ENCODE measurements around the gene ARHGAP40. TPM values are rescaled to one million over a fixed set of nuclear protein-coding genes. Genes with fewer than 3 reads are reported as not detected.

The ARHGAP40 gene
- total and polyA plus RNA-seq, 2 of the 4 experiments (the other 2 are of a cell fraction), result not detected

- ChIA-PET POLR2A (ENCODE audit: unreplicated experiment) (no interaction called here), CTCF (no interaction called here)
- Histone ChIP-seq H3K9me3 (ENCODE audit: control insufficient read depth, insufficient read depth, low read length) (no peaks in the 10 kb centered on the region), H3K56ac (ENCODE audit: extremely low read depth, insufficient read depth, low read length) (no peak overlapping the region), H3K27ac (ENCODE audit: insufficient read depth, low read length) (no peak overlapping the region), H3K9me1 (ENCODE audit: insufficient read depth, low read length) (no peaks in the 10 kb centered on the region), H2BK5ac (ENCODE audit: low read depth, low read length, poor library complexity, severe bottlenecking) (no peak overlapping the region), H4K8ac (ENCODE audit: low read depth in 2 of 2, low read length in 2 of 2) (no peak overlapping the region), H2AK5ac (ENCODE audit: low read depth, low read length) (no peak overlapping the region), H2AK9ac (replicated peaks; ENCODE audit: low read depth, low read length, poor library complexity) (no peak overlapping the region), H2AFZ (replicated peaks; ENCODE audit: low read length, poor library complexity) (no peak overlapping the region), H3K18ac (ENCODE audit: low read depth, low read length) (no peak overlapping the region), H3K79me1 (ENCODE audit: low read depth in 1 of 2, low read length in 2 of 2) (no peaks in the 10 kb centered on the region), H3K36me3 (ENCODE audit: control insufficient read depth, insufficient read depth, low read length) (no peaks in the 10 kb centered on the region), H3K4ac (ENCODE audit: low read depth, low read length) (no peak overlapping the region), H3K4me3 (ENCODE audit: insufficient read depth, low read depth, low read length) (no peak overlapping the region), H4K5ac (ENCODE audit: low read depth, low read length) (no peak overlapping the region), H3K14ac (replicated peaks; ENCODE audit: low read depth, low read length) (no peak overlapping the region), H3K27me3 (ENCODE audit: control insufficient read depth, insufficient read depth, low read length) (peaks cover 26% of the 10 kb centered on the region), H2BK120ac (ENCODE audit: low read depth, low read length) (no peak overlapping the region), H3K23ac (ENCODE audit: low read depth, low read length) (no peak overlapping the region), H4K91ac (ENCODE audit: insufficient read depth, low read depth, low read length) (no peak overlapping the region), H2BK20ac (ENCODE audit: low read depth, low read length) (no peak overlapping the region), H2BK15ac (ENCODE audit: low read depth, low read length) (no peak overlapping the region), H4K20me1 (ENCODE audit: insufficient read depth, low read length) (no peaks in the 10 kb centered on the region), H3K4me1 (ENCODE audit: control insufficient read depth, insufficient read depth, low read length) (no peaks in the 10 kb centered on the region), H3K4me2 (ENCODE audit: low read depth, low read length) (no peak overlapping the region), H3K9ac (ENCODE audit: low read depth, low read length) (no peak overlapping the region)
- in situ Hi-C loops (cut with MboI; ENCODE audit: low sequenced_read_pairs) (no loop called here), dilution Hi-C loops (cut with HindIII; ENCODE audit: low sequenced_read_pairs, unreplicated experiment) (no loop called here), intact Hi-C loops (cut with micrococcal nuclease) (no loop called here)
- ATAC-seq (ENCODE audit: low read depth), result no peak
- no TSS peak for BruUV-seq (replicated peaks)
- DNase-seq, result no peak
- no peak for TF ChIP-seq POLR2A (IDR thresholded peaks at IDR 0.05; ENCODE audit: low read depth, low read length)
- TF ChIP-seq, protein P1, sequence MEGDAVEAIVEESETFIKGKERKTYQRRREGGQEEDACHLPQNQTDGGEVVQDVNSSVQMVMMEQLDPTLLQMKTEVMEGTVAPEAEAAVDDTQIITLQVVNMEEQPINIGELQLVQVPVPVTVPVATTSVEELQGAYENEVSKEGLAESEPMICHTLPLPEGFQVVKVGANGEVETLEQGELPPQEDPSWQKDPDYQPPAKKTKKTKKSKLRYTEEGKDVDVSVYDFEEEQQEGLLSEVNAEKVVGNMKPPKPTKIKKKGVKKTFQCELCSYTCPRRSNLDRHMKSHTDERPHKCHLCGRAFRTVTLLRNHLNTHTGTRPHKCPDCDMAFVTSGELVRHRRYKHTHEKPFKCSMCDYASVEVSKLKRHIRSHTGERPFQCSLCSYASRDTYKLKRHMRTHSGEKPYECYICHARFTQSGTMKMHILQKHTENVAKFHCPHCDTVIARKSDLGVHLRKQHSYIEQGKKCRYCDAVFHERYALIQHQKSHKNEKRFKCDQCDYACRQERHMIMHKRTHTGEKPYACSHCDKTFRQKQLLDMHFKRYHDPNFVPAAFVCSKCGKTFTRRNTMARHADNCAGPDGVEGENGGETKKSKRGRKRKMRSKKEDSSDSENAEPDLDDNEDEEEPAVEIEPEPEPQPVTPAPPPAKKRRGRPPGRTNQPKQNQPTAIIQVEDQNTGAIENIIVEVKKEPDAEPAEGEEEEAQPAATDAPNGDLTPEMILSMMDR (conservative IDR thresholded peaks at IDR 0.05; ENCODE audit: low read depth, low read length), result no peak
- no peak for TF ChIP-seq SMC3 (IDR thresholded peaks at IDR 0.05; ENCODE audit: low read depth, low read length)
- TF ChIP-seq CEBPB (IDR thresholded peaks at IDR 0.05; ENCODE audit: low read depth, low read length), result no peak
- no peak for TF ChIP-seq CHD1 (IDR thresholded peaks at IDR 0.05; ENCODE audit: low read depth, low read length)
- TF ChIP-seq NFE2L2 (IDR thresholded peaks at IDR 0.05; ENCODE audit: low read depth, low read length), result no peak
- TF ChIP-seq MAZ (IDR thresholded peaks at IDR 0.05; ENCODE audit: borderline replicate concordance, low read depth, low read length), result no peak
- no peak for TF ChIP-seq RCOR1 (IDR thresholded peaks at IDR 0.05; ENCODE audit: insufficient replicate concordance, low read length)
- no peak for TF ChIP-seq FOS (IDR thresholded peaks at IDR 0.05; ENCODE audit: low read depth, low read length)
- no peak for TF ChIP-seq RFX5 (IDR thresholded peaks at IDR 0.05; ENCODE audit: low read depth, low read length)
- no peak for TF ChIP-seq USF2 (IDR thresholded peaks at IDR 0.05; ENCODE audit: low read depth, low read length)
- no peak for TF ChIP-seq RAD21 (IDR thresholded peaks at IDR 0.05; ENCODE audit: low read length)
- no peak for TF ChIP-seq MAFK (IDR thresholded peaks at IDR 0.05; ENCODE audit: low read depth, low read length)
- TF ChIP-seq BHLHE40 (IDR thresholded peaks at IDR 0.05; ENCODE audit: low read depth, low read length), result no peak
- no peak for TF ChIP-seq MXI1 (IDR thresholded peaks at IDR 0.05; ENCODE audit: borderline replicate concordance, low read depth, low read length)
- no peak for TF ChIP-seq ELK1 (IDR thresholded peaks at IDR 0.05; ENCODE audit: borderline replicate concordance, low read depth, low read length)
- WGBS, 2 experiments (ENCODE audit: extremely low coverage in 2 of 2, insufficient read length in 1 of 2), result 75% methylated on average over 1 of the region's 2 CpGs; no CpG with 5 or more reads in 1 of the 2 experiments
Observed at GRCh38 chr20:38624084-38624483, 22.5 kb downstream of the ARHGAP40 start.

Measured in IMR-90 (cell line).